CD4-positive, alpha-beta T cell treated with Interleukin-4 for 4 hours (primary cell): ENCODE data around the gene RBM25.
"Not testable (repeated sequence)": the region's sequence is repeated elsewhere in the genome, so short reads cannot be mapped to it uniquely, and the experiment has no call there.

Experiments used
- DNase-seq: peaks from one replicate; pipeline ENCODE4 v3.0.0-alpha.2; 2020

The RBM25 gene

GRCh38 chr14:73105050-73105449 is 46.7 kb downstream of the RBM25 start:
- DNase-seq = no peak

- DNase-seq = no peak
These were observed 47.4 kb downstream of the RBM25 start for GRCh38 chr14:73105727-73106126.

DNA sequence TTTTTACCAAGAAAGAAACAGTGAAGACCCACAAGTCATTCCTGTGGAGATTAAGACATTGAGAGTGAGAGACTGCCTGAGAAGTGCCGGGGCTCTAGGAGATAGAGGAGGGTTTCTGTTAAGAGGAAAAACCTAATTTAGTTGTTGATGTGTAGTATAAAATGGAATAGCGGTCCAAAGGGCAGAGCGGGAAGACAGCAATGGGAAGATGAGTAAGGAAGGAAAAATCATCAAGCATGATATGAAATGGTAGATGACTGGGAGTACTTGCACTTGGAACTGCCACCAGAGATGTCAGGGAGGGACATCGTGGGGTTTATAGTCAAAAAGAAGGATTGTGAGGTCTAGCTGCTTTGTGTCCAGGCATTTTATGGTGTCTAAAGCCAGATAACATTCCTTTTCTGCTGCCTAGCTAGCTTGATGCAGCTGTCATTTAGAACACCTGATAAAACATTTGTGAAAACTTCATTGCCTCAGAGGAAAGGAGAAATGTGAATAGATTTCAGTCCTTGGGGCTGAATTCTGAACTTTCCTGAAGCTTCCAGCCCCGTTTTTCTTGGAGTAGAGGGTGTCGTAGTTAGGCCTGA is 57.8 kb downstream of the RBM25 start:
- no peak for DNase-seq

- no peak for DNase-seq
These were observed 66.0 kb downstream of the RBM25 start for GRCh38 chr14:73124180-73124894.

GRCh38 chr14:73125169-73125588 is 66.8 kb downstream of the RBM25 start:
- no peak for DNase-seq

DNA sequence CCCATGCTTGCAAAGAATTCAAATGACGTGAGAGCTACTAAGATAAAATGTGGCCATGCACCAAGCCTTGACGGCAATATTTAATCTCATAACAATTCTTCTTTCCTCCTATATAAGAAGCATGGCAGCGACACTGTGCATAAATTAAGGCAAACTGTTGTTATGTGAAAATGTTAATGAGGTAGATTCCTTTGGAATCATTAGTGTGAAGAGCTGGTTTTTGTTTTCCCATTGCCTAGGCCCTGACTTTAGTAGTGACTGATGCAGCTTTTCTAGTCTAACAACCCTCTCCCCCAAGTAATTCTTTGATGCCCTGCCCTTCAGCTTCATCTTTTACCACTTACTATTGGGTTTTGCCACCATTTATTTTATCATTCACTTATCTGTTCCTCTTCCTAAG is 67.4 kb downstream of the RBM25 start:
- no peak for DNase-seq

DNA sequence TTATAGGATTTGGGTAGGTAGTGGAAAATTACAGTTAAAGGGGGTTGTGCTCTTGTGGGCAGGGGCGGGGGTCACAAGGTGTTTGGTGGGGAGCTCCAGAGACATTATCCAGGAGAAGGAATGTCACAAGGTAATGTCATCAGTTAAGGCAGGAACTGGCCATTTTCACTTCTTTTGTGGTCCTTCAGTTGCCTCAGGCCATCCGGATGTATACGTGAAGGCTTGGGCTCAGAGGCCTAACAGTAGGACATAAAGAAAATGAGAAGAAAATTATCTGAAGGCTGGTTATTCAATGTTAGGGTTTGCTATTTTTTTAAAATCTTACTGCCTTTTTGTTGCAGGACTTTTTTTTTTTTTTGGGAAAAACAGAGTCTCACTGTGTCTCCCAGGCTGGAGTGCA is 75.5 kb downstream of the RBM25 start:
- no peak for DNase-seq

GRCh38 chr14:73136085-73136386 is 77.7 kb downstream of the RBM25 start:
- DNase-seq = no peak

- DNase-seq = peak; percentile 96
These were observed 78.3 kb downstream of the RBM25 start, which contains the start of gene PSEN1 for GRCh38 chr14:73136387-73137225. TSS of gene PSEN1 (plus strand) at chr14:73136507. CDS start at chr14:73148020, 11,513 bp downstream.

DNA sequence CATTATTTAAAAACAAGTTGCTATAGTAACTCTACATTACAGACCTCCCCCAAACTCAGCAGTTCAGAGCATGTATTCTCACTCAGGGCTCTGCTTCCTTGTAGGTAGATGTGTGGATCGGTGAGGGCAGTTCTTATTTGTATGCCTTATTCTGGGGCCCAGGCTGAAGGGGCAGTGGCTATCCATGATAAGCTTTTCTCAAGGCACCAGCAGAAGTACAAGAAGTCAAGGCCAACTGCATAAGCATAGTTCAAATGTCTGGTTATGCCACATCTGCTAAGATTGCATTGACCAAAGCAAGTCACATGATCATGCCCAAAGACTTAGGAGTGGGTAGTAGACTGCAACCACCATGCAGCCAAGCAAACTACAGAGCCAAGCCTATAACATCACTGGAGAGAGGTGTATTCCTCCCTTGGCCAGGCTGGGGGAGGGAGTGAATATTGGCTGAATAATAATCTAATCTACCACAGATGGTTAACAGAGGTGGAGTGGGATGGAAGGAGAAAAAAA is 82.5 kb downstream of the RBM25 start:
- DNase-seq = no peak

- no peak for DNase-seq
These were observed 83.9 kb downstream of the RBM25 start for GRCh38 chr14:73142216-73142615.

DNA sequence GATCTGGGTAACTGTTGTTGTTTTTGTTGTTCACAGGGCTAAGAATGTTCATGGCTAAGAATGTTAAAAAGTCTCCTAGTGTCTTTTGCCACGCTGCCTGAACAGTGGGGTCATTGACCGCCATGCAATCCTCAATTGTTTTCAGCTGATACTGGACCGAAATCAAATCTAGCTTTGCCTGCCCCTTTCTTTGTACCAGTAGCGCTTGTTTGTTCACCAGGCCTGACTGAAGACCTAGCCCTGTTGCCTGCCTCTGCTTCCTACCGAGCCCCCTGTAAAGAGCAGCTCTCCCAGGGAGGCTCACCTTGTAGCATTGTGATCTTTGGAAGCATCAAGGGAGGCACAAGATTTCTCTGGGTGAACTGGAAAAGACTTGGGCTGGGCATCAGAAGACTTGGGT is 84.7 kb downstream of the RBM25 start:
- no peak for DNase-seq

DNA sequence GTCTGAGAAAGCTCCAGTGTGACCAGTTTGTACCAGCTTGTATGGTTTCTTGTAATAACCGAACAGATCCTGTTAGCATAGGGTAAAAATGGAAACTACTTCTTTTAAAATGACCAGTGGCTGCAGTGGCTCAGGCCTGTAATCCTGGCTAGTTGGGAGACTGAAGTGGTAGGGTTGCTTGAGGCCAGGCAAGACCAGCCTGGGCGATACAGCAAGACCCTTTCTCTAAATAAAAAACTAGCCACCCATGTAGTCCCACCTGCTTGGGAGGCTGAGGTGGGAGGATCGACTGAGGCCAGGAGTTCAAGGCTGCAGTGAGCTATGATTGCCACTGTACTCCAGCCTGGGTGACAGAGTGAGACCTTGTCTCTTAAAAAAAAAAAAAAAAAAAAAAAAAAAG is 85.3 kb downstream of the RBM25 start:
- no peak for DNase-seq

GRCh38 chr14:73145371-73145770 is 87.0 kb downstream of the RBM25 start:
- DNase-seq = no peak

GRCh38 chr14:73146111-73146510 is 87.8 kb downstream of the RBM25 start:
- DNase-seq = no peak

DNA sequence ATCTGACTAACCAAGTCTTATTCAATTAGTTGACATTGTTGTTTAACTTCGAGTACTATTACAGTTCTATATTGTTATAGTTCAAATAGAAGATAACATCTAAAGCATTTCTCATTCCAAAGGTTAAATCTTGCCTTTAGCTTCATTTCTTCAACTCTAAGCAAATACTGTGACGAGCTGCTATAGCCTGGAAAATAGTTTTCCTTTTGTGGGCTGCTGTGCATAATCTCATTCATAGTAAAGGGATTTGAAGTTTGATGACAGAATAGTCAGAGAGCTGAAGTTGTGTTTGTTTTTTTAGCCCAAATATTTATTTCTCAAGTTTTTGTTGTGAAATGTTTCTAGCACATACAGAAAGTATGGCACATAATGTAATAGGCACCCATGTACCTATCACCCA is 91.4 kb downstream of the RBM25 start:
- no peak for DNase-seq

- DNase-seq = no peak
These were observed 94.9 kb downstream of the RBM25 start for GRCh38 chr14:73153272-73153671.

- no peak for DNase-seq
These were observed 103.9 kb downstream of the RBM25 start for GRCh38 chr14:73162251-73162650.

DNA sequence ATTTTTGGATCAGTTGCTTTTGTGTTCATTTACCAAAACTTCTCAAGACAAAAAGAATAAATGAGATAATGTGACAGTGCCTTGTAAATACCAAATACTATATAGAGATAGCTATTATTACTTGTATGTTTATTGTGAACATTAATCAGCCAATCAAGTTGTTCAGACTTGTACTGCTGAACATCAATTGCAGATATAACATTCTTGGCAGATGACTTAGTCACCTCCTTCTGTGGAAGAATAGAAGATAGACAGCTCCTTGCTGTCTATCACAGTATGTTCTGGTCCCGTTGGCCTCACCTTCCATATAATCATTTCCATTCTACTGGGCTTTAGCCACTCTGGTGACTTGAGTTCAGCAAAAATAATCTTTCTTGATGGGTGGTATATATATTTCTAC is 108.1 kb downstream of the RBM25 start:
- no peak for DNase-seq

DNA sequence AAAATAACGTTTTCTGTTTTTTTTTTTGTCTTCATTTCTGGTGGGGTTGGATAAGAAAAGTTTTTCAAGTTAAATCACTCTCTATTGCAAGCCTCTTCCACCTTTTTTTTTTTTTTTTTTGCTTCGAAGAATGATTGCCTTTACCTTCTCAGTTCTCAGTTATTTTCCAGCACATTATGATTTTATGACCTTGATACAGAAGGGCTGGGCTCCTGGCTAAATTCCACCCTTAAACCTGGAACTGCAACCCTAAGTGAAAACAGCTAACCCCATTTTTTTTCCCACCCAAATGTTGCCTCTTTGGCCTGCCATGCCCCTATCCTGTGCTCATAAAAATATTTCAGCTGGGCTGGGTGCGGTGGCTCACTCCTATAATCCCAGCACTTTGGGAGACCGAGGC is 109.4 kb downstream of the RBM25 start:
- DNase-seq = no peak

DNA sequence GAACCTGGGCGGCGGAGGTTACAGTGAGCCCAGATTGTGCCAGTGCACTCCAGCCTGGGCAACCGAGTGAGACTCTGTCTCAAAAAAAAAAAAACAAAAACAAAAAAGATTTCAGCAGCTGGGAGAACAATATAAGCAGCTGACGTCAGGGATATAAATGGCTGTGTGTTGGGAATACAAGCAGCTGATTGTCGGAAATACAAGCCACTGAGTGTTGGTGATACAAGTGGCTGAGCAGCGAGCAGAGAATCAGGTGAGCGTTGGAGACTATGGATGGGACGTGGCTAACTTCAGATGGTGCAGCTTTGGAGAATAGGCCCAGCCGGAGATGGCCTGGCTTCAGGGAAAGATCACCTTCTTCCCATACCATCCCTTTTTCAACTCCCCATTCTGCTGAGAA is 109.9 kb downstream of the RBM25 start:
- no peak for DNase-seq

DNA sequence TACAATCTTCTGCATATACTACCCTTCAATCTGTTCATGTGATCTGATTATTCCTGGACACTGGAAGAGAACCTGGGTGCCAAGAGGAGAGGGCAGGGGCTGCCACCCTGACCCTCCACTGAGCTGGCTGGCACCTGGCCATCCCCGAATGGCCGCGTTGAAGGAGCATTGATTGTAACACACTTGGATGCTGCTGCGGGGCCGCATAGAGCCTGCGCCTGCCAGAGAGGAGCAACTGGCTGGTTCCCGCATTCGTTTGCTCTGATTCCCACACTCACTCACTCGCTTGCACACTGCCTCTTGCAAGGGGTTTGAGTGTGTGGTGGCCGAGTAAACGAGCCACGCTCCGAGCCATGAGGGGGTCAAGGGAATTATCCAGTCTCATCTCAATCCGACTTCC is 110.4 kb downstream of the RBM25 start:
- no peak for DNase-seq

GRCh38 chr14:73169855-73170254 is 111.5 kb downstream of the RBM25 start:
- not testable (repeated sequence) for DNase-seq

GRCh38 chr14:73170686-73171085 is 112.4 kb downstream of the RBM25 start:
- DNase-seq = no peak
